NCI-H69 (cell line): ENCODE data around the gene LKAAEAR1.
A peak's percentile ranks its signal among the peaks of the same experiment; 100 is the strongest.

Source experiments
- DNase-seq: peaks from one replicate; lab custom pipeline; 2025; lab: John Stamatoyannopoulos, UW

LKAAEAR1 gene

DNA sequence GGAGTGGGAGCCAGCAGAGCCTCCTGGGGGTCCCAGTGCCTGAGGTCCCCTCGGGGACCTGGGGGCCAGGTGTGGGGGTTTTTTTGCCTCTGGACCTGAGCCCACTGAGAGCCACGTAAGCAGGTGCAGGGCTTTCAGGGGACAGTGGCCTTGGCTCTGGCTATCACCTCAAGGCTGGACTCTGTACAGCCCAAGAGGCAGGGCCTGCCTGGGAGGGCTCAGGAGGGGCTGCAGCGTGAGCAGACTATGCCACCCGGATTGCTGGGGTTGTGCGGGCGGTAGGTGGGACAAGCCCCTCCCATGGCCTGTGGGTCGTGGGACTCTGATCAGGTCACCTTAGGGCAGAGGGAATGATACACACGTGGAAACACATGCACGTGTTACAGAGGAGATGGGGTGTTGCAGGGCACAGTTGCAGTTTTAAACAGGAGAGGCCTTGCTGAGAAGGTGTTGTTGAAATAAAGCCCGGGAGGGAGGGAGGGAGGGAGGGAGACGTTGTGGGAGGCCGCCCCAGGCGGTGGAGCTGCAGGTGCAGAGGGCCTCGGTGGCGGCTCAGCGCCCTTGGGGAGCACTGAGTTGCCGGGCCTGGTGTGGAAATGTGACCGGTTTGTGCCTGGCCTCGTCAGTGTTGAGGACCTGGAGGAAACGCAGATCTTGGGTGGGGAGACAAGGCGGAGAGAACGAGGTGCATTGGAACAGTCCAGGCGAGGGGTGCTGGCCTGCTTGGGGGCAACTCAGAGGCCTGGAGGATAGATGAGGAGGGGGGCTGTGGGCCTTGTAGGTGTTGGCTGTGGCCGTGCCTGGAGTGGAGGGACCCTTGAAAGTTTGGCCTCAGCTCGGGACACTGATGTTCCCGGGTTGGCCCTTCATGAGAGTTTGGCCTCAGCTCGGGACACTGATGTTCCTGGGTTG, 18.9 kb downstream of the LKAAEAR1 start:
- DNase-seq: no peak

DNA sequence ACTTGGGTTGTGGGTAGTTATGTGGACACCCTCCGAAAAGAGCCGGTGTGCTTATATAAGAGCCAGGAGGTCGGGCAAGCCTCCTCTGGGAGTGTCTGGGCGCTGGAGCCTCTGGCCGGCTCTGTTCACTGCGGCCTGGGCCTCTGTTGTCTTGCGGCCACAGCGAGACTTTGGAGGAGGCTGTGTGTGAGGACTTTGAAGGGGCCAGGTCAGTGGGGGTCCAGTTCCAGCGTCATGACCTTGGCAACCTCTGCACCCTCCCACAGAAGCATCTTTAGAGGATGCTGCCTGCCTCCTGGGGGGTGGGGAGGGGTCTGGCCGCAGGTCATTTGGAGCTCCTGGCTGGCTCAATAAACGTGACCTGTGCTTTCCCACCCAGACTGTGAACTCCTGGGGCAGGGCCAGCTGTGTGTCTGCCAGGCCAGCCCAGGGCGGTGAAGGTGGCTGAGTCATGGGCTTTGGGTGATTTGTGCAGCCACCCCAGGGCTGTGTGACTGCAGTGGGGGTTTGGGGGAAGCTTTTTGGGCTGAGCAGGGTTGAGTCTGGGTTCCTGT, 20.0 kb downstream of the LKAAEAR1 start:
- no peak for DNase-seq

- peak; percentile 14 for DNase-seq
These were observed 20.6 kb downstream of the LKAAEAR1 start for GRCh38 chr20:64063389-64064144.

GRCh38 chr20:64062596-64063388, 21.4 kb downstream of the LKAAEAR1 start, which contains the start of gene TCEA2:
Gene TCEA2, plus strand, starts transcription at chr20:64063198. Its CDS starts 115 bp downstream, at chr20:64063313.
- peak; percentile 93 for DNase-seq

DNA sequence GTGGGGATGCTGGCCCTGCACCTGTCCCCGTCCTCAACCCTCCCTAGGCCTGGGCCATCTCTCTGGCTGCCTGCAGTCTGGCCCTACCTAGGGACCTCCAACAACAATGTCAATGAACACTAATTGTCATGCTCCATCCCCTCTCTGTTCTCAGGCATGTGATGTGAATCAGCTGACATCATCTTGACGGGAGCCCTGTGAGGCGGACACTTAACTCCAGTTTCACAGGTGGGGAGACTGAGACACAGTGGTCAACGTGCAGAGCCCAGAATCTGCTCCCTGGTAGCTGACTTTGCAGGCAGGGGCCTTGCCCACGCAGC, 22.0 kb downstream of the LKAAEAR1 start:
- DNase-seq: no peak

GRCh38 chr20:64058536-64058935, 25.7 kb downstream of the LKAAEAR1 start:
- no peak for DNase-seq

DNA sequence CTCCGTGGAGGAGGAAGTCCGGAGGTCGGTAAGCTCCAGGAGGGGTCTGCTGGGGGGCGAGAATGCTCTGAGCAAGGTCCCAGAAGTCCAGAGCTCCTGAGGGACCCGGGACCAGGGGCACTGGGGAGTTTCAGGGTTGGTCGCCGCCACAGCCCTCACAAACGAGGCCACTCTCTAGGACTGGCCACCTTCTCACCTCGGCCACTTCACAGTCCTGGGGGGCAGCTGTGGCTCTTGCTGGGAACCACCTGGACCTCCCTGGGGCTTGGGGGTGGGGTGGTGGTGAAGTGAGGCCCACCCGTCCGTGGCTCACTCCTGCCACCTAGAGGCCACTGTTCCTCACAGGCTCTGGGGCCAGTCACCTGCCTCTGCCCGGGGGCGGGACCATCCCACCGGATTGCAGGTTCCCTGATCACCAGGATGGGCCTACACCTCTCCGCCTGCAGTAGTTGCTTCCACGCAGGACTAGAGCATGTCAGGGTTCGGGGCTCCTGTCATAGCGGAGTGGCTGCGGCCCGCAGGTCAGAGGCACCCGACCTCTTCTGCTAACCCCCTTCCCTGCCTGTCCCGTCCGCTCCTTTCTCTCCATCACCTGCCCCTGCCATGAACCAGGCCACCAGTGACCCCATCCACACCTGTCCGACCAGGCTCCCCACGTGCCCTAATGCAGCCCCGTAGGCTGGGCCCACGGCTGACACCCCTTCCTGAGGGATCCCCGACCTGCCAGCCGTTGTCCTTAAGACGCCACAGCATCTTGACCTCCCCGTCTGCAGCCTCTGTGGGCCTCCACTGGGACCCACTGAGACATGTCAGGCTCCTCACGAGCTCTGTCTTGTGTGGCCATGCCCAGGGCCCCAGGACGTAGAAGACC, 26.3 kb downstream of the LKAAEAR1 start:
- peak; percentile 65 for DNase-seq

DNA sequence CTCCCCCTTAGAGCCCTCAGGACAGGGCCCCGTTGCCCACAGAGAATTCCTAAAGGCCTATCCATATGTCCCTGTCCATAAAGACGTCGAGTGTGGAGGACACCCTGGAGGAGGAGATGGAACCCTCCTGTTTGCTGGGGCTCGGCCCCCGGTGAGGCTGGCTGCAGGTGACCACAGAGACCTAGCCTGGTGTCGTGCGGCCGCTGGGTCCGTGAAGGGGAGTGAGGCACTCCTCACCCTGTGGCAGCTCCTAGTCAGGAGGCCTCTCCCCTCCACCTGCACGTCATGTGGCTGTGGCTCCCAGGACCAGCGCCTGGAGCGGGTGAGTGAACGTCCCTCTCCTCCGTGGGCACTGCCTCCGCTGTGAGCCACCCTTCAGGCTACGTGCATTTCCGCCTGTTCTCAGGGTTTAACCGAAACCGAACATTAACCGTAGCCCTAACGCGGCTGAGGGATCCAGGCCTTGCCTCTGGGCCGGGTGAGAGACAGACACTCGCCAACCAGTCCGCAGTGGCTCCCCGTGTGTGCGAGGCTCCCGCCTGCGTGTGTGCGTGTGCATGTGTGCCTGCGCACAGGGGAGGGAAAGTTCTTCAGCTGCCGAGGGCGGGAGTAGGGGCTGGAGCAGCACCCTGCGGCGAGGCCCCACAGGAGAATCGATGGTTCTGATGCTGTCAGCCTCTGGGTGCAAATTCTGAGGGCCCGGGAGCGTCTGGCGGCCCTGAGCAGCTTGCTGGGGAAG, 27.1 kb downstream of the LKAAEAR1 start:
- DNase-seq: no peak

- no peak for DNase-seq
These were observed 27.6 kb downstream of the LKAAEAR1 start for GRCh38 chr20:64056639-64056888.

- peak; percentile 32 for DNase-seq
These were observed 28.1 kb downstream of the LKAAEAR1 start for GRCh38 chr20:64055893-64056638.

GRCh38 chr20:64055396-64055892, 28.8 kb downstream of the LKAAEAR1 start:
- no peak for DNase-seq

DNA sequence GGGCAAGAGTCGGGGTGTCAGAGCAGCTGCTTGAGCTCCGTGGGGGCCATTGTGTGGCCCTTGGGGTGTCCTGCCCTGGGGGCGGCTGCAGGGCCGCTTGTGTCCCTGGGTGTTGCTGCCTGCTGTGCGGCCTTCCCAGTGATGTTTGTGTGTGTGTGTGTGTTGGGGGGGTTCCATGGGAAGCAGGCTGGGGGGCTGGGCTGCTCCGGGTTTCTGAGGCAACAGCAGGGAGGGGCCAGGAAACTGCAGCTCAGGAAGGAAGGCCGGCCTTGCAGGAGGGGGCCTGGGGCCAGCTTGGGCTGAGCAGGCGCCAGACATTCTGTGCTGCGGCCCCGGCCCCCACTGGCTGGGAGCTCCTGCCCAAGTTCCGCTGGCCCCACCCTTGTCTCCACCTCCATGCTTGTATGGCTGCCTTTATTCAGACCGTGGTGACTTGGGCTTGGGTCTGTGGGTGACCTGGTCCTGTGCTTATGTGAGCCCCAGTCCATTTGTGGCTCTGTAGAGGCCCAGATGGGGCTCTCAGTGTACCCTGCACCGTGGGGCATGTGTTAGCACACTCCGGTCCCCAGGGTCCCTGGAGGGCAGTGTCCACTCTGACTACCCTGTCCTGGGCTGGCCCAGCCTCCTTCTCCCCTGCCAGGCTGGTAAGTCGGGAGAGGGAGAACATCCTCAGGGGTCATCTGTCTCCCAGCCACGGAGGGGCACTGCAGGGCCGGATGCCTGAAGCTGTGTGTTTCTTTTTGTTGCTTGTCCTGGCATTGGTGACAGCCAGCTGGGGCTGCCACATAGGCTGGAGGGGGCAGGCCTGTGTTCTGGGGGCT, 30.1 kb downstream of the LKAAEAR1 start:
- DNase-seq: peak; percentile 33

DNA sequence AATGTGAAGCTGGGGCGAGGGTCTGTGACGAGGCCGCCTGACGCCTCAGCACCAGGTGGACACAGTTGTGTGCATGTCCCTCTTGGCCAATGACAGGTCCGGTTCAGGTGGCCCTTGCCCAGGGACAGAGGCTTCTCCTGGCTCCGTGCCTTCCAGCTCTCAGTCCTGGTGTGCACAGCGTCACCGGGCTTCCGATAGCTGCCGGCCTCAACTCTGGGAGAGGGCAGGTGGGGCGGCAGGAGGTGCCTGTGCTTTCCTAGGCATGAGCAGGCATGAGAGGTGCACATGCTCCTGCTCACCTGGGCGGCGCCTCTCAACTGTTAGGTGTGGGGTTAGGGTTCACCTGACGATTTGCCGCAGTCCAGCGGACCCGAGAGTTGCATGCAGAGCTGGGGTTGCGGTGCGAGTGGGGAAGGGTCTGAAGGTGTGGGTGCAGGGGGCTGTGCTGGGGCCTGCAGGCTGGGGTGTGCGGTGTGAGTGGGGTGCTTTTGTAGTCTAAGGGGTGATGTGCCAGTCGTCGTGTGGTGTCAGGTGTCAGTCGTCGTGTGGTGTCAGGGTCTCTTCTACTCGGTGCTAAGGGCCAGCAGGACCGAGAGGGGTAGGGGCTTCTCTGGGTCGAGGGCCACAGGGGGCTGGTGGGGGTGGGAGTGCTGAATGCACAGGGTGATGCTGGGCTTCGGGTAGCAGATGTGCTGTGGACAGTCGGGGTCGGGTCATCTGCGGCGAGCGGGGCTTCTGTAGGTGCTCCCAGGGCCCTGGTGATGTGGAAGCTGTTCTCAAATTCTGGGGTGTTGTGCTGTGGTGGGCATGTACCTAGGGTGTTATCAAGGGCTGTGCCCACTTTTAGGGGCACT, 31.0 kb downstream of the LKAAEAR1 start:
- DNase-seq: no peak

GRCh38 chr20:64052326-64052722, 31.9 kb downstream of the LKAAEAR1 start:
- DNase-seq: no peak

DNA sequence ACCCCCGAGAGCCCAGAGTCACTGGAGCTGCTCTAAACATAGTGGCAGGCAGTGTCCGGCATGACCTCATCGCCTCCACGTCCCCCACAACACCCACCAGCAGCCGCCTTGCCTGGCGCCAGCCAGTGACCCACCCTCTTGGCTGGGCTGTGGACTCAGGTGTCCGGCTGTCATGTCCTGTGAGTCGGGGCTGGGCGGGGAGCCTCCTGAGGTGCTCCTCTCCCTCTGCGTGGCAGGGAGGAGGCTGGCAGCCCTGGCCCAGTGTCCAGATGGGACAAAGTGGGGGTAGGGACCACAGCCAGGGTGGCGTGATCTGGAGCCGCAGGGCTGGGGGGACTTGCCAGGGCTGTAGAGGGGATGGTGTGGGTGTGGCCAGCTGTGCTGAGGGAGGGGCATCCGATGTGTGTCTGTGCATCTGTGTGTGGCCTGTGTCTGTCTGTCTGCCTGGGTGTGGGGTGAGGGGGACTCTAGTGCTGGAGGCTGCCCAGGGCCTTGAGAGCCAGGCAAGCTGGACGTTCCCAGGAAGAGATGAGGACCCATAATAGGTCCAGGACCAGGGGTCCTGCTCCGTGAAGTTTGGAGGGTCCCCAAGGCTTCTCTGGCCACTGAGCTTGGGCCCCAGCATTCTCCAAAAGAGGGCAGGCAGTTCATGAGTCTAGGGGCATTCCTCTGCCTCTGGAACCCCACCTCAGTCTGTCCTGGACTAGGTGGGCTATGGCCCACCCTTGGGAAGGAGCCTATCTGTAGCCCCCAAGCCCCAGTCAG, 32.5 kb downstream of the LKAAEAR1 start:
- no peak for DNase-seq

DNA sequence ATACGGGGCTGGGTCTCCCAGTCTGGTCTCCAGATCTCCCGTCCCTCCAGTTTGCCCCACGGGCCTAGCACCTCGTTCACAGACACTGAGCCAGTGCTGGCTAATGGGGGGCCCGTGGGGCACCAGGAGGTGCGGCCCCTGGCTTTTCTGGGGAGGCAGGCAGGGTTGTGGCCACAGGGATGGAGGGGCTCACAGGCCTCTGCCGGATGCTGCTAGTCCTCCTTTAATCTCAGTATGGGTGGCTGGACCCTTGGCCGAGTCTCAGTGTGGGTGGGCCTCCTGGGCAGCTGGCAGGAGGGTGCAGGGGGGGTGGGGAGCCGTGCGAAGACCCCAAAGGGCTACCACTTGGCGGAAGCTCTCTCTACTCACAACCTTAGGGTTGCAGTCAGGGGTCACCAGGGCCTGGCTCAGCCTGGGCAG, 33.2 kb downstream of the LKAAEAR1 start:
- DNase-seq: no peak
